ENCODE data around the gene FBXL13.
"Not testable (repeated sequence)": the region's sequence is repeated elsewhere in the genome, so short reads cannot be mapped to it uniquely, and the experiment has no call there.

Gene FBXL13

DNA sequence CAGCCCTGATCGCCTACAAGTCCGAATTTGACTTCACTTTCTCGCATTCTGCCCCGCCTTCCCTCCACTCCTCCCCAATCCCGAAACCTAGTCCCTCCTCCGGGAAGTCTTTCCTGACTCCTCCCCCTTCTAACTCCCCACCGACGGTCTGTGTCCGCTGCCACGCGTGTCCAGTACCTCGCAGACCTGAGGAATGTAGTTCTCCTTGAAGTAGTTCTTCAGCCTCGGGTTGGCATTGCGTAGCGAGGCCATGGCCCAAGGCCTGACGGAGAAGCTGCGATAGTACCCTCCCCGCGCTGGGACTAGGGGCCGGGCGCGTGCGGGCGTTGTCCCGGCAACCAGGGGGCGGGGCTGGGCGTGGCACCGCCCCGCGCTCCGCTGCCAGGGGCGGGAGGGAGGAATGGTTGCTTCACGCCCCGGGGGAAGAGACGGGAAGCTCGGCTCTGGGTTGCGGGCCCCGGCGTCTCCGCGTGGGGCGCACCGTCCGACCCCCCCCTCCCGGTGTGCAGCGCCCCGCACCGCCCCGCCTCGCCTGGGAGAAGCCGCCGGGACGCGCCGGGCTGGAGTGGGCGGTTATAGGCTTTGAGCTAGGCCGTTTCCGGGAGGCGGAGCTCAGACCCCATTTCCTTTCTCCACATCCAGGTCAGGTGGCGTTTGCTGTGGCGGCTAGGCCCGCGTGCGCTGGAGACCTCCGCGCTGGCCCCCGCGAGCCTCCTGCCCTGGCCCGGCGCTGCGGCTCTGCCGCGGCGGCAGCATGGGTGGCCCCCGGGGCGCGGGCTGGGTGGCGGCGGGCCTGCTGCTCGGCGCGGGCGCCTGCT is at the start of gene FBXL13, which contains the start of gene ARMC10:
FBXL13 (minus strand) TSS at position 278 of the 818 bp plus-strand sequence.
ARMC10 (plus strand) TSS at position 622 of the 818 bp plus-strand sequence; CDS start at position 755, 133 bp downstream.
- DNase-seq: peak; percentile 94

DNA sequence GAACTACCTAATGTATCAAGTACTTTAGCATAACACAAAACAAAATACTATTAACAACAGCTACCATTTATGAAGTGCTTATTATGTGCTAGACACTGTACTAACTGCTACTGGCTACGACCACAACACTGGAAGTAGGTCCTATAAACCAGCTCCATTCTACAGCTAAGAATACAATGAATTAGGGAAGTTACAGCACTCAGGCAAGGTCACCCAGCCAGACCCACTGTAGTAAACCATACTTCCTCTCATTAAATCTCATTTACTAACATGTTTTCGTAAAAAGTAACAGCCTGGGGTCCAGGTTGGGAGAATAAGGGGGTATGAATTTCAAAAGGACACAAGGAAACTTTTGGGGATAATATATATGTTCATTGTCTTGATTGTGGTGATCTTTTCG is 48.9 kb upstream of the FBXL13 start:
- DNase-seq: no peak

DNA sequence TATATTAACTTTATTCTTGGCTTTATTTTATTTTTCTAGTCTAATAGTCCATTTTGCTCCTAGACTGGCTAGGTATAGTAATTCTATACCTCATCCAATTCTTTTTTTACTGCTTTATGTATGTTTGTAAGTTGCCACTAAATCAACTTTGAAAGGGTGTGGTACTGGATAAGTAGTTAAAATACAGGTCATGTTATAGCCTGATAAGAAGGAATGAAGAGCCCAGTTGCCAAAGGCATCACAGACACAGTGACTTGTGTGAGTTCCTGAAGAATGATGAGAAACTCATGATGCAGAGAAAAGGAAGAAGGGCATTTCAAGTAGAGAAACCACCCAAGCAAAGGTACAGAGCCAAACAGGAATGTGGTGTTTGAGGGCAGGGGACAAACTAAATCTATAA is 47.0 kb upstream of the FBXL13 start:
- no peak for DNase-seq

- no peak for DNase-seq
These were observed 45.8 kb upstream of the FBXL13 start for GRCh38 chr7:103120362-103120761.

- DNase-seq: no peak
These were observed 45.2 kb upstream of the FBXL13 start for GRCh38 chr7:103119791-103120291.

DNA sequence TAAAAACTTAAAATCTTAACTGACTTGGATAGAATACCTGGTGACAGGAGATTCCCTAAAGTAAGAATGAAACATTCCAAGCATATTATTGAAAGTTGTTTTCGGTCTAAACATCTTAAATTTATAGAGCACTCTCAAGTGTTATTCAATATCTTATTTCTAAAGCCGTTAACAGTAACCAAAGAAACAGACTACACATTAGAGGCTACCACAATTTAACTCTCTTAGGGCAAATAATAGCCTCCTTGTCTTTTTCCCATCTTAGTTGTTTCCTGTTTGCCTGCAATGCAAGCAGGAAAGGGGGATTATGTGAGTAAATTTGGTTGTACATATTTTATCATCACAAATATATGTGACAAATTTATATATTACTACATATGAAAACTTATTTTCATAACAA is 42.9 kb upstream of the FBXL13 start:
- DNase-seq: no peak

DNA sequence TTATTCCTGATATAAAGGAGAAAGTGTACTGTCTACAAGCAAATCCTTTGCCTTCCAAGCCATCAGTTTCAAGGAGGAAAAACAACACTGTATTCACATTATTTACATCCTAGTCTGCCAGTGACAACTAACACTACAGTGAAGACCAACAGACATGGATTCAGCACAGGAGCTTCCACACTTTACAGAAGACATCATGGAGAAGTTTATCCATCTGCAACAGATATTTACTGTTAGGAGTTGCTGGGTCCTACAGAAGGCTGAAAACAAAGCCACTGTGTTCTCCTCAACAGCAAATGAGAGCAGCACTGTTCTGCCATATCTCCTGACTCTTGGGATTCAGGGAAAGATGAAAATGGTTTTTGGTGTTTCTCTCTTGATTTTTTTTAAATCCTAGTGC is 42.4 kb upstream of the FBXL13 start:
- DNase-seq: no peak

GRCh38 chr7:103116511-103116910 is 41.9 kb upstream of the FBXL13 start:
- DNase-seq: no peak

- DNase-seq: no peak
These were observed 41.2 kb upstream of the FBXL13 start for GRCh38 chr7:103115771-103116170.

GRCh38 chr7:103114576-103115008 is 40.0 kb upstream of the FBXL13 start:
- DNase-seq: no peak

DNA sequence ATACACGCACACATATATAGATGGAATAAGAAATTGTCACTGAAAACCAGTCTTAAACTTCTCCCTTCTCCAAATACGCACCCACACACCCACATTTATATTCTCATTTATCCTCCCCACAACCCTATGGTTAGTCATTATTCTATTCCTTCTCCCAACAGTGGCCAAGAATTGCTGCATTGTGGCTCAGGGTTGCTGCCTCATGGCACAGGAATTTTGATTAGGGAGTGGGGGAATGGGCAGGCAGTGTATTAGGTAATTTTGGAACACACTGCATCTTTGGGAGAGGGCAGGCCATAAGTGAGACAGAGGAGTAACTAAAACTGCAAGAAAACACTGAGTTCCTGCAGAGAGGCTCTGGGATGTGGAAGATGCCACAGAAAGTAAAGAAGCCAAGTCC is 38.6 kb upstream of the FBXL13 start:
- DNase-seq: peak; percentile 37

DNA sequence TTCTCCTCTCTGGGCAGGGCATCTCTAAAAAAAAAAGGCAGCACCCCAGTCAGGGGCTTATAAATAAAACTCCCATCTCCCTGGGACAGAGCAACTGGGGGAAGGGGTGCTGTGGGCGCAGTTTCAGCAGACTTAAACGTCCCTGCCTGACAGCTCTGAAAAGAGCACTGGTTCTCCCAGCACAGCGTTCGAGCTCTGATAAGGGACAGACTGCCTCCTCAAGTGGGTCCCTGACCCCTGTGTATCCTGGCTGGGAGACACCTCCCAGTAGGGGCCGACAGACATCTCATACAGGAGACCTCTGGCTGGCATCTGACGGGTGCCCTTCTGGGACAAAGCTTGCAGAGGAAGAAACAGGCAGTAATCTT is 32.1 kb upstream of the FBXL13 start:
- not testable (repeated sequence) for DNase-seq

DNA sequence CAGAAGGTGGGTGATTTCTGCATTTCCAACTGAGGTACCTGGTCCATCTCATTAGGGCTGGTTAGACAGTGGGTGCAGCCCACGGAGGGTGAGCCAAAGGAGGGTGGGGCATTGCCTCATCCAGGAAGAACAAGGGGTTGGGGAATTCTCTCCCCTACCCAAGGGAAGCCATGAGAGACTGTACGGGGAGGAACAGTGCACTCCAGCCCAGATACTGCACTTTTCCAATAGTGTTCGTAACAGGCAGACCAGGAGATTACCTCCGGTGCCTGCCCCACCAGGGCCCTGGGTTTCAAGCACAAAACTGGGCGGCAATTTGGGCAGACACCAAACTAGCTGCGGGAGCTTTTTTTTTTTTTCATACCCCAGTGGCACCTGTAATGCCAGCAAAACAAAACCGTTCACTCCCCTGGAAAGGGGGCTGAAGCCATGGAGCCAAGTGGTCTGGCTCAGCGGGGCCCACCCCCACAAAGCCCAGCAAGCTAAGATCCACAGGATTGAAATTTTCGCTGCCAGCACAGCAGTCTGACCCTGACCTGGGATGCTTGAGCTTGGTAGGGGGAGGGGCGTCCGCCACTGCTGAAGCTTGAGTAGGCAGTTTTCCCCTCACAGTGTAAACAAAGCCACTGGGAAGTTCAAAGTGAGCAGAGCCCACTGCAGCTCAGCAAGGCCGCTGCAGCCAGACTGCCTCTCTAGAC is 31.6 kb upstream of the FBXL13 start:
- DNase-seq: no peak

DNA sequence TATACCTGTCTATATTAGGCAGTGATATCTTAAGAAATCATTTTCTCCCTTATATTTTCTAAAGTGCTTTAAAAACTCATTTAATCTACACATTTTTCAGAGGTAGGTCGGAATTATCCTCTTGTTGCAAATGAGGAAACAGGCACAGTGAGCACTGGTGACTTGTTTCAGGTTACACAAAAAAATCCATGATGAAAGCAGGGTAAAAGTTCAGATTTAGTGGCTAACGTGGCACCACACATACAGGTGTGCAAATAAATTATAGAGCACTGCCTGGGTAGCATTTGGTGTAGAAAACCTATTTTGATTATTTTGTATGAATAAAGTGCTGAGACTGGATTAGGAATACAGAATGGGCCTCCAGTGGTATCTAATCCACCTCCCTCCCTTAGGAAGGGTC is 26.9 kb upstream of the FBXL13 start:
- no peak for DNase-seq

DNA sequence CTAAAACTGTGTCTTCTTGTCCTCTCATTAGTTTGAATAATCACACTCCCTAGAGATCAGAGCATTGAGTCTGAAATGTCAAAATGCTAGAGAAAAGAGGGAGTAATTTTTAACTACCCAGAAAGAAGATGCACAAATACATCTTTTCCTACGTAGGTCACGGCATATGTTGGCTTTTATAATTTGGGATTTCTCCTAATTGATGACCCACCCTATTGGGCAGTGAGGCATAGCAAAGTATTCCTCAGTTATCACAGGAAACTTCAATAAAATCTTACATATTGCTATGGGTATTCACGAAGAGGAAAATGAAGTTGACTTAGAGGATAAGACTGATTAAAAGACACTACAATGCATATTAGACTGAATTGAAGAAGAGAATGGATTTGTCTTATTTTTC is 25.8 kb upstream of the FBXL13 start:
- DNase-seq: no peak

DNA sequence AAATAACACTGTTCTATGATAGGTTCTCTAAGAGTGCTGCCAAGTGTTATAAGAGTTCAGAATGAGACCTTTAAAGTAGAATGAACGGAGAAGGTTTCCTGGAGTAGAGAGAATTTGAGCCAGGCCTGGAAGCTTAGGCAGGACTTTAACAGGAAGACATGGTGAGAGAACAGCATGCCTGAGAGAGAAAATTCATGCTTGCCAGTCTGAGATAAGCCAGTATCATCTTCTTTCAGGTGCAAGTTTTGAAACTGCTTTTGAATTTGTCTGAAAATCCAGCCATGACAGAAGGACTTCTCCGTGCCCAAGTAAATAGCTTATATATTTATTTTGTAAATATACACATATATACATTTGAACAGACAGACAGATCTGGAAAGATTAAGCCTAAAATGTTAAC is 22.4 kb upstream of the FBXL13 start:
- no peak for DNase-seq

DNA sequence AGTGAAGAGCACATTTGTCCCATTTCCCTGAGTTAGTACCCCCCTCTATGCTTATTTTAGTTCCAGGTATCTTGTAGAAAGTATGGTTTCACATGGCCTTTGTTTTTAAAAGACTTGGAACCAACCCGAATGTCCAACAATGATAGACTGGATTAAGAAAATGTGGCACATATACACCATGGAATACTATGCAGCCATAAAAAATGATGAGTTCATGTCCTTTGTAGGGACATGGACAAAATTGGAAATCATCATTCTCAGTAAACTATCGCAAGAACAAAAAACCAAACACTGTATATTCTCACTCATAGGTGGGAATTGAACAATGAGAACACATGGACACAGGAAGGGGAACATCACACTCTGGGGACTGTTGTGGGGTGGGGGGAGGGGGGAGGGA is 21.0 kb upstream of the FBXL13 start:
- not testable (repeated sequence) for DNase-seq

DNA sequence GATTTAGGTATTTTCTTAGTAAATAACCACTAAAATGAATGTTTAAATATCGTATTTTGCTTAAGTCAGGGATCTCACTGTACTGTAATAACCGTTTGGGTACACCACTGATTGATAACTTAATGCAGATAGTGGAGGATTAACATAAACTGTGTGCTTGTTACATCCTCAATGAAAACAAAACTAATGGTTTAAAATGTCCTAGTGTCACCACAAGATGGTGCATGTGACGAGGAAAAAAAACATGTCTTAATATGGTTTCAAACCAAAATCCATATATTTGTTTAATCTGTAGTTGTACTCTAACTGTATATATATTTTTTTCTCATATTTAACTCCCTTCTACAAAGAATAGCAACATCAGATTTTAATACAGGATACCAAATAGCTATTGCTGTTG is 19.5 kb upstream of the FBXL13 start:
- no peak for DNase-seq

GRCh38 chr7:103093429-103093828 is 18.8 kb upstream of the FBXL13 start:
- DNase-seq: no peak

GRCh38 chr7:103092321-103092720 is 17.7 kb upstream of the FBXL13 start:
- DNase-seq: not testable (repeated sequence)

DNA sequence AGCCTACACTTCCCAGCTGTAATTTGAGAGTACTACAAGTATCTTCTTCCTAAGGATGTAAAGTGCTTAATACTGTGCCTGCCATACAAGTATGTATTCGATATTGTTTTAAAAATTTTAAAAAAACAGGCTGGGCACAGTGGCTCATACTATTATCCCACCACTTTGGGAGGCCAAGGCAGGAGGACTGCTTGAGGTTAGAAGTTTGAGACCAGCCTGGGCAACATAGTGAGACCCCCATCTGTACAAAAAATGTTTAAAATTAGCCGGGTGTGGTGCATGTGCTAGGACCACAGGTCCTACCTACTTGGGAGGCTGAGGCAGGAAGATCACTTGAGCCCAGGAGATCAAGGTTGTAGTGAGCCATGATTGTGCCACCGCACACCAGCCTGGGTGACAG is 8.6 kb upstream of the FBXL13 start:
- no peak for DNase-seq

DNA sequence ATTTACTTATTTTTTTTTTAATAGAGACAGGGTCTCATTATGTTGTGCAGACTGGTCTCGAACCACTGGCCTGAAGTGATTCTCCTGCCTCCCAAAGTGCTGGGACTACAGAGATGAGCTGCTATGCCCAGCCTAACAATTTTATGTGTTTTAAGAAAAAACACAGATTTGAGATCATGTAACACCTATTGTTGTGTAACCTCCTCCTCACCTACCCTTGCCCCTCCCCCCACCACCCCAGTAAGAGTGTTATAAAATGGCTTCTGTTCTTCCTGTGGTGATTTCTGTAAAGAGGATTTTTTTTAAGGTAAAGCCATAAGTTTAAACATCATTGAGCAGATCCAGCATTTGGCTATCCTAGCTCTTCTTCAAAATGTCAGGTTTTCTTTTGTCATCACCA is 7.9 kb upstream of the FBXL13 start:
- no peak for DNase-seq

- no peak for DNase-seq
These were observed 6.3 kb upstream of the FBXL13 start for GRCh38 chr7:103080923-103081322.

DNA sequence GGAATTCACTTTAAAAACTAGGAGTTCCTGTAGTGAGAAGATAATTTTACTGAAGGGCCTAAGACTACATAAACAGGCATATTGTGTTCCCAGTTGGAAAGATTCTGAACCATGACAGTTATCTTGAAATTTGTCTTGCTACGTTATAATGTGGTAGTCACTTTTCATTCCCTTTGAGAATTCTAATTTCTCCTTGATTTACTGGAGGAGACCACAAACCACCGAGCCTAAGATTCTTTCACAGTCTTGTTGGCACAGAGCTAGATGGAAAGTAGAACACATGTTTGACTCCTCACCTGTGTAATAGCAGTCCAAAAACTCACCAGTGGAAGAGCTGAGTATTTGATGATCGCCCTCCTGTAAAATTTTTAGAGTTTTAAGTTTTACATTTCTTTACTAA is 5.2 kb upstream of the FBXL13 start:
- no peak for DNase-seq
